ENCODE results near the gene NPR2. TPM values are rescaled to one million over a fixed set of nuclear protein-coding genes. Genes with fewer than 3 reads are reported as not detected.

Gene NPR2
- total RNA-seq, 2 experiments from 2014 or later: 4.7 to 9.8 TPM

GRCh38 chr9:35767458-35767857 is 23.9 kb upstream of the NPR2 start:
- H3K79me2 ChIP-seq (ENCODE audit: insufficient read depth, low read depth, low read length): peaks cover 15% of the 10 kb centered on the region; the same call in 1 of the 2 replicates
- intact Hi-C loops (cut with micrococcal nuclease; ENCODE audit: unreplicated experiment): no loop called here
- peaks cover 11% of the 10 kb centered on the region for H3K36me3 ChIP-seq (ENCODE audit: insufficient read depth, low read length)
- POLR2A ChIA-PET: interaction anchor here (0.7 kb wide), 1 partner anchor 22 kb away, joined by 5 read pairs; no protein-coding TSS in a partner anchor
- BruUV-seq (replicated peaks): no TSS peak
- H3K4me3 ChIP-seq (ENCODE audit: low read depth, low read length, poor library complexity, severe bottlenecking): no peak overlapping the region
- no peak for DNase-seq (ENCODE audit: low spot score)
- H3K9me3 ChIP-seq (ENCODE audit: low read length): peaks cover 10% of the 10 kb centered on the region; the same call in 1 of the 2 replicates
- no peaks in the 10 kb centered on the region for H3K9me2 ChIP-seq (ENCODE audit: insufficient read depth, low read length)
- peaks cover 64% of the 10 kb centered on the region for H3K4me1 ChIP-seq (ENCODE audit: insufficient read depth, low read length, poor library complexity, severe bottlenecking)
- CTCF ChIA-PET (ENCODE audit: unreplicated experiment): no interaction called here
- no peaks in the 10 kb centered on the region for H4K20me1 ChIP-seq (ENCODE audit: insufficient read depth, low read length)
- no peak overlapping the region for H3K4me2 ChIP-seq (ENCODE audit: low read length)
- H2AFZ ChIP-seq (ENCODE audit: low read length): no peak overlapping the region
- TF ChIP-seq CTCF (conservative IDR thresholded peaks at IDR 0.05; ENCODE audit: low read length): no peak
- no peak for TF ChIP-seq EZH2phosphoT487 (IDR thresholded peaks at IDR 0.05; ENCODE audit: borderline replicate concordance, low read depth, low read length)
- H3K27ac ChIP-seq (ENCODE audit: low read depth, low read length, poor library complexity, severe bottlenecking): no peak overlapping the region

- no peaks in the 10 kb centered on the region for H4K20me1 ChIP-seq (ENCODE audit: insufficient read depth, low read length)
- intact Hi-C loops (cut with micrococcal nuclease; ENCODE audit: unreplicated experiment): no loop called here
- H3K4me3 ChIP-seq (ENCODE audit: low read depth, low read length, poor library complexity, severe bottlenecking): no peak overlapping the region
- no peak for DNase-seq (ENCODE audit: low spot score)
- POLR2A ChIA-PET: interaction anchor here (0.6 to 1.2 kb wide), 4 partner anchors 9 to 215 kb away, joined by 3 to 4 read pairs (median 3); partner anchors contain the start of gene SPAG8
- H3K36me3 ChIP-seq (ENCODE audit: insufficient read depth, low read length): peaks cover 7% of the 10 kb centered on the region
- no peak for TF ChIP-seq EZH2phosphoT487 (IDR thresholded peaks at IDR 0.05; ENCODE audit: borderline replicate concordance, low read depth, low read length)
- no peak for TF ChIP-seq CTCF (conservative IDR thresholded peaks at IDR 0.05; ENCODE audit: low read length)
- no peak overlapping the region for H2AFZ ChIP-seq (ENCODE audit: low read length)
- H3K9me2 ChIP-seq (ENCODE audit: insufficient read depth, low read length): no peaks in the 10 kb centered on the region
- H3K9me3 ChIP-seq (ENCODE audit: low read length): peaks cover 6% of the 10 kb centered on the region; the same call in 1 of the 2 replicates
- CTCF ChIA-PET (ENCODE audit: unreplicated experiment): no interaction called here
- no peak overlapping the region for H3K27ac ChIP-seq (ENCODE audit: low read depth, low read length, poor library complexity, severe bottlenecking)
- H3K79me2 ChIP-seq (ENCODE audit: insufficient read depth, low read depth, low read length): peaks cover 14% of the 10 kb centered on the region; the same call in 1 of the 2 replicates
- H3K4me1 ChIP-seq (ENCODE audit: insufficient read depth, low read length, poor library complexity, severe bottlenecking): peaks cover 63% of the 10 kb centered on the region
- H3K4me2 ChIP-seq (ENCODE audit: low read length): no peak overlapping the region
- no TSS peak for BruUV-seq (replicated peaks)
Observed at GRCh38 chr9:35769763-35770162, 21.6 kb upstream of the NPR2 start.

GRCh38 chr9:35771075-35771433 is 20.3 kb upstream of the NPR2 start:
- DNase-seq (ENCODE audit: low spot score): no peak
- no peak overlapping the region for H3K4me3 ChIP-seq (ENCODE audit: low read depth, low read length, poor library complexity, severe bottlenecking)
- H2AFZ ChIP-seq (ENCODE audit: low read length): no peak overlapping the region
- H4K20me1 ChIP-seq (ENCODE audit: insufficient read depth, low read length): no peaks in the 10 kb centered on the region
- H3K4me1 ChIP-seq (ENCODE audit: insufficient read depth, low read length, poor library complexity, severe bottlenecking): peaks cover 65% of the 10 kb centered on the region
- no peaks in the 10 kb centered on the region for H3K9me2 ChIP-seq (ENCODE audit: insufficient read depth, low read length)
- intact Hi-C loops (cut with micrococcal nuclease; ENCODE audit: unreplicated experiment): no loop called here
- H3K9me3 ChIP-seq (ENCODE audit: low read length): no peaks in the 10 kb centered on the region
- BruUV-seq (replicated peaks): no TSS peak
- H3K79me2 ChIP-seq (ENCODE audit: insufficient read depth, low read depth, low read length): peaks cover 4% of the 10 kb centered on the region; the same call in 1 of the 2 replicates
- TF ChIP-seq CTCF (conservative IDR thresholded peaks at IDR 0.05; ENCODE audit: low read length) (no peak), EZH2phosphoT487 (IDR thresholded peaks at IDR 0.05; ENCODE audit: borderline replicate concordance, low read depth, low read length) (no peak)
- H3K27ac ChIP-seq (ENCODE audit: low read depth, low read length, poor library complexity, severe bottlenecking): no peak overlapping the region
- H3K36me3 ChIP-seq (ENCODE audit: insufficient read depth, low read length): no peaks in the 10 kb centered on the region
- POLR2A ChIA-PET: interaction anchor here (0.7 to 2.0 kb wide), 6 partner anchors 8 to 135 kb away, joined by 3 to 9 read pairs (median 4); partner anchors contain the start of genes GBA2 and RGP1
- H3K4me2 ChIP-seq (ENCODE audit: low read length): peak overlapping the region; percentile 4
- CTCF ChIA-PET (ENCODE audit: unreplicated experiment): no interaction called here
